Endothelial cell of umbilical vein (primary cell): ENCODE measurements around the gene SDSL. TPM values are rescaled to one million over a fixed set of nuclear protein-coding genes. Genes with fewer than 3 reads are reported as not detected.

Experiments used
- BruUV-seq: library from RNA; stranded (reverse); fragments of 400-500 nt; replicated peaks from 2 replicates; lab custom pipeline; 2021; lab: Mats Ljungman, UMichigan
- CTCF ChIA-PET: fragments of 300-600, 350-600 bp; sonication (Branson Sonifier 250); formaldehyde crosslinking; loops from one replicate; lab custom pipeline; 2021; ENCODE audit warnings: antibody characterized with exemption, inconsistent platforms; lab: Charles Lee
- POLR2A ChIA-PET: fragments of 300-600, 350-600 bp; sonication (Branson Sonifier 250); formaldehyde crosslinking; loops from one replicate; lab custom pipeline; 2021; ENCODE audit warnings: antibody characterized with exemption, inconsistent platforms; lab: Charles Lee
- DNase-seq: peaks from one replicate; pipeline ENCODE4 v3.0.0-alpha.2; 2011; ENCODE audit warnings: low read depth, low spot score
- FAIRE-seq: peaks from 2 replicates; lab custom pipeline; 2011; peaks lifted over from hg19 to GRCh38; lab: Jason Lieb, UNC
- H2AFZ ChIP-seq: 2 replicates; pipeline ENCODE4 v1.6.0; 2012; ENCODE audit warnings: low read depth, low read length, control low read depth, inconsistent platforms
- H3K27ac ChIP-seq: 2 replicates; pipeline ENCODE4 v1.5.1; 2011; ENCODE audit warnings: low read depth, mild to moderate bottlenecking, control low read depth, low read length, moderate library complexity; ENCODE audit not compliant: insufficient read depth
- H3K27me3 ChIP-seq, 2 experiments: 2 replicates each; pipeline versions ENCODE4 v1.6.0 to v1.6.1; 2011; ENCODE audit warnings: low read length in 2 of 2, mixed read lengths in 1 of 2; ENCODE audit not compliant: control insufficient read depth in 2 of 2, insufficient read depth in 2 of 2
- H3K36me3 ChIP-seq, 2 experiments: 2 replicates in 1 of 2; 3 replicates in 1 of 2; pipeline ENCODE4 v1.5.1; 2011; ENCODE audit warnings: low read length in 2 of 2, mild to moderate bottlenecking in 1 of 2, moderate library complexity in 1 of 2; ENCODE audit not compliant: control insufficient read depth in 2 of 2, insufficient read depth in 2 of 2; ENCODE audit errors: extremely low read depth in 1 of 2
- H3K4me1 ChIP-seq: 3 replicates; pipeline ENCODE4 v1.5.1; 2011; ENCODE audit warnings: mild to moderate bottlenecking, low read length; ENCODE audit not compliant: control insufficient read depth, insufficient read depth; ENCODE audit errors: extremely low read depth
- H3K4me2 ChIP-seq: 2 replicates; pipeline ENCODE4 v1.6.1; 2011; ENCODE audit warnings: low read length, control low read depth, mixed read lengths; ENCODE audit not compliant: insufficient read depth
- H3K4me3 ChIP-seq, 3 experiments: fragments of 200-600 bp in 1 of 3; sonication (generic), shearing (Covaris generic) in 1 of 3; replicated peaks in 1 of 3; 2 replicates each; pipeline ENCODE4 v1.5.1; 2011 to 2016; ENCODE audit warnings: control low read depth in 3 of 3, low read length in 3 of 3, mild to moderate bottlenecking in 2 of 3, inconsistent platforms in 1 of 3, low read depth in 1 of 3, moderate library complexity in 1 of 3; ENCODE audit not compliant: insufficient read depth in 1 of 3
- H3K79me2 ChIP-seq: 2 replicates; pipeline ENCODE4 v1.6.0; 2012; ENCODE audit warnings: low read length, inconsistent platforms; ENCODE audit not compliant: control insufficient read depth, insufficient read depth
- H3K9ac ChIP-seq: replicated peaks from 2 replicates; pipeline ENCODE3; 2011; ENCODE audit warnings: low read length, control low read depth; ENCODE audit not compliant: insufficient read depth; ENCODE audit errors: extremely low read depth
- H3K9me1 ChIP-seq: replicated peaks from 3 replicates; pipeline ENCODE4 v1.6.0; 2011; ENCODE audit warnings: mild to moderate bottlenecking, low read length; ENCODE audit not compliant: control insufficient read depth, insufficient read depth; ENCODE audit errors: extremely low read depth
- H3K9me3 ChIP-seq: replicated peaks from 2 replicates; pipeline ENCODE4 v1.5.1; 2012; ENCODE audit warnings: low read length, inconsistent platforms; ENCODE audit not compliant: control insufficient read depth, insufficient read depth
- H4K20me1 ChIP-seq: replicated peaks from 2 replicates; pipeline ENCODE3; 2011; ENCODE audit warnings: mild to moderate bottlenecking, low read length; ENCODE audit not compliant: control insufficient read depth, insufficient read depth; ENCODE audit errors: extremely low read depth
- CTCF ChIP-seq, 2 donors: IDR thresholded peaks; 1 replicate in 1 of 2; 2 replicates in 1 of 2; pipeline ENCODE4 v1.5.1; 2011; ENCODE audit warnings: low read length in 2 of 2, mild to moderate bottlenecking in 2 of 2, moderate library complexity in 2 of 2, control low read depth in 1 of 2, inconsistent platforms in 1 of 2, low read depth in 1 of 2; ENCODE audit not compliant: insufficient read depth in 1 of 2; ENCODE audit errors: extremely low read depth in 1 of 2
- EZH2 ChIP-seq: IDR thresholded peaks from 2 replicates; pipeline ENCODE4 v1.6.1; 2012; ENCODE audit warnings: borderline replicate concordance, low read depth, mild to moderate bottlenecking, moderate library complexity, low read length, inconsistent platforms; ENCODE audit not compliant: severe bottlenecking
- FOS ChIP-seq: IDR thresholded peaks from 2 replicates; pipeline ENCODE4 v1.6.1; 2011; ENCODE audit warnings: mild to moderate bottlenecking, low read length, moderate library complexity, borderline replicate concordance; ENCODE audit not compliant: insufficient read depth
- GATA2 ChIP-seq: IDR thresholded peaks from 2 replicates; pipeline ENCODE4 v1.7.0; 2011; ENCODE audit warnings: low read depth, mild to moderate bottlenecking, moderate library complexity, mixed read lengths, low read length; ENCODE audit not compliant: insufficient read length, insufficient read depth
- JUN ChIP-seq: IDR thresholded peaks from 2 replicates; pipeline ENCODE4 v1.6.1; 2011; ENCODE audit warnings: borderline replicate concordance, low read depth; ENCODE audit not compliant: insufficient read length, insufficient read depth
- MYC ChIP-seq: IDR thresholded peaks from one replicate; pipeline ENCODE4 v1.6.1; 2011; ENCODE audit warnings: mild to moderate bottlenecking, low read depth, low read length
- POLR2A ChIP-seq: IDR thresholded peaks from 2 replicates; pipeline ENCODE4 v1.6.1; 2012; ENCODE audit warnings: low read depth, mild to moderate bottlenecking, control low read depth, low read length
- POLR2AphosphoS5 ChIP-seq: IDR thresholded peaks from 2 replicates; pipeline ENCODE4 v1.6.1; 2012; ENCODE audit warnings: low read depth, mild to moderate bottlenecking, control low read depth, low read length, moderate library complexity; ENCODE audit not compliant: insufficient read depth
- dilution Hi-C: fragments of 300-500 bp; cut with MboI; formaldehyde crosslinking; loops from one replicate; pipeline ENCODE4 v1.15.0; 2019; ENCODE audit warnings: low sequenced_read_pairs; ENCODE audit not compliant: extremely low pct_ligation_motif_present
- intact Hi-C: fragments of 100-400 bp; cut with micrococcal nuclease; formaldehyde crosslinking; loops from one replicate; pipeline ENCODE4 v1.10.0; 2022
- polyA plus RNA-seq, 4 experiments: library from polyadenylated mRNA; depleted of rRNA in 3 of 4; stranded (reverse) in 3 of 4; unstranded in 1 of 4; fragments of >200 nt; gene quantifications; 2 replicates each; pipeline versions ENCODE4 v1.2.1 to v1.2.3, GENCODE V29; 2011 to 2012; ENCODE audit warnings: missing spikeins in 1 of 4
- total RNA-seq: library from RNA; stranded (reverse); gene quantifications from 2 replicates; pipeline ENCODE4 v1.2.3, GENCODE V29; 2021

The SDSL gene
- total and polyA plus RNA-seq, 2 donors (not counting 3 experiments of a cell fraction or from before 2014, with no cell fraction given), result 5.7 to 16.9 TPM

- CTCF ChIA-PET, result interaction anchor here (1.4 to 4.4 kb wide), 2 partner anchors 9 to 46 kb away, joined by 3 to 20 read pairs; no protein-coding TSS in a partner anchor
- no TSS peak for BruUV-seq
- H3K4me3 ChIP-seq, result no peak overlapping the region
- H3K79me2 ChIP-seq, result no peaks in the 10 kb centered on the region
- H4K20me1 ChIP-seq, result no peaks in the 10 kb centered on the region
- H3K9me3 ChIP-seq, result no peaks in the 10 kb centered on the region
- no peak overlapping the region for H3K4me2 ChIP-seq
- FAIRE-seq (no peak), DNase-seq (no peak)
- no peak overlapping the region for H3K9ac ChIP-seq
- POLR2A ChIA-PET, result no interaction called here
- no peaks in the 10 kb centered on the region for H3K9me1 ChIP-seq
- H2AFZ ChIP-seq, result no peak overlapping the region
- intact Hi-C loops (no loop called here), dilution Hi-C loops (no loop called here)
- TF ChIP-seq POLR2A, result no peak
- TF ChIP-seq GATA2, result no peak
- TF ChIP-seq EZH2, result no peak
- H3K27ac ChIP-seq, result no peak overlapping the region
- H3K36me3 ChIP-seq, result no peaks in the 10 kb centered on the region
- H3K4me1 ChIP-seq, result no peaks in the 10 kb centered on the region
- peaks cover 95 to 96% of the 10 kb centered on the region in 2 experiments for H3K27me3 ChIP-seq
Observed at GRCh38 chr12:113470871-113471618, 48.9 kb downstream of the SDSL start.

GRCh38 chr12:113471619-113472171, 49.5 kb downstream of the SDSL start, which contains the start of gene LHX5:
Gene LHX5, minus strand, starts transcription at chr12:113471871. Its CDS starts 373 bp downstream, at chr12:113471498.
- ChIA-PET POLR2A (no interaction called here), CTCF (interaction anchor here (4.4 kb wide), 1 partner anchor 10 kb away, joined by 20 read pairs; no protein-coding TSS in a partner anchor)
- DNase-seq (no peak), FAIRE-seq (no peak)
- H3K27me3 ChIP-seq, result peaks cover 91 to 94% of the 10 kb centered on the region in 2 experiments
- no TSS peak for BruUV-seq
- H3K9ac ChIP-seq, result no peak within 1 kb of the TSS
- H3K9me1 ChIP-seq, result no peaks in the 10 kb centered on the region
- no peaks in the 10 kb centered on the region for H3K79me2 ChIP-seq
- H3K4me1 ChIP-seq, result no peaks in the 10 kb centered on the region
- no peaks in the 10 kb centered on the region for H3K36me3 ChIP-seq
- dilution Hi-C loops (no loop called here), intact Hi-C loops (no loop called here)
- H3K9me3 ChIP-seq, result no peaks in the 10 kb centered on the region
- H3K27ac ChIP-seq, result no peak within 1 kb of the TSS
- no peak for TF ChIP-seq POLR2A
- TF ChIP-seq EZH2, result peak; percentile 61
- TF ChIP-seq POLR2AphosphoS5, result no peak
- no peak for TF ChIP-seq MYC
- TF ChIP-seq CTCF (IDR thresholded peaks at IDR 0.05; ENCODE audit: extremely low read depth in 1 of 2, insufficient read depth in 1 of 2, low read depth in 1 of 2, low read length in 2 of 2), result no peak
- no peak for TF ChIP-seq JUN
- no peak for TF ChIP-seq FOS
- no peak within 1 kb of the TSS for H2AFZ ChIP-seq
- no peak within 1 kb of the TSS for H3K4me2 ChIP-seq
- no peak within 1 kb of the TSS for H3K4me3 ChIP-seq
- H4K20me1 ChIP-seq, result no peaks in the 10 kb centered on the region
